H1 (cell line): Measurements from ENCODE around the gene BAIAP2. TPM values are rescaled to one million over a fixed set of nuclear protein-coding genes. Genes with fewer than 3 reads are reported as not detected.

Experiments
- CREB1 ChIP-seq: IDR thresholded peaks from 2 replicates; pipeline ENCODE4 v1.6.1; 2012; ENCODE audit warnings: inconsistent platforms
- EP300 ChIP-seq, 2 experiments: IDR thresholded peaks; 1 replicate in 1 of 2; 2 replicates in 1 of 2; pipeline ENCODE4 v1.6.1; 2011 to 2012; ENCODE audit warnings: low read depth in 2 of 2, low read length in 2 of 2, mild to moderate bottlenecking in 2 of 2, borderline replicate concordance in 1 of 2, inconsistent platforms in 1 of 2, moderate library complexity in 1 of 2
- POLR2AphosphoS5 ChIP-seq: IDR thresholded peaks from 2 replicates; pipeline ENCODE4 v1.6.1; 2011; ENCODE audit warnings: low read depth, low read length
- RXRA ChIP-seq: IDR thresholded peaks from 2 replicates; pipeline ENCODE4 v1.6.1; 2011; ENCODE audit warnings: low read depth, mild to moderate bottlenecking, low read length, moderate library complexity; ENCODE audit not compliant: insufficient read depth
- SAP30 ChIP-seq: fragments of 300-600 bp; sonication (generic); IDR thresholded peaks from 2 replicates; pipeline ENCODE4 v1.7.1; 2012; ENCODE audit warnings: low read length, moderate library complexity, mild to moderate bottlenecking, inconsistent platforms; ENCODE audit not compliant: insufficient read depth, insufficient replicate concordance
- polyA plus RNA-seq, 7 experiments: library from polyadenylated mRNA; depleted of rRNA in 3 of 7; stranded (reverse) in 5 of 7; unstranded in 2 of 7; fragments of >200 nt in 5 of 7; fragments of 200-250 nt in 2 of 7; gene quantifications; 1 replicate in 5 of 7; 2 replicates in 1 of 7; 4 replicates in 1 of 7; pipeline versions ENCODE4 v1.2.1 to v1.2.3, GENCODE V29; 2011 to 2013; ENCODE audit warnings: missing spikeins in 2 of 7, mixed read lengths in 2 of 7
- total RNA-seq: library from RNA; stranded (reverse); fragmentation: NEBNext Ultra II Directional; extraction: Animal tissue kit (Norgen Biotek cat#: 25700); gene quantifications from 2 replicates; pipeline ENCODE4 v1.2.1, GENCODE V29; 2021

BAIAP2 gene
- total and polyA plus RNA-seq, 2 of the 8 experiments (the other 6 are each of a cell fraction or from before 2014, with no cell fraction given): 10.0 to 22.8 TPM

DNA sequence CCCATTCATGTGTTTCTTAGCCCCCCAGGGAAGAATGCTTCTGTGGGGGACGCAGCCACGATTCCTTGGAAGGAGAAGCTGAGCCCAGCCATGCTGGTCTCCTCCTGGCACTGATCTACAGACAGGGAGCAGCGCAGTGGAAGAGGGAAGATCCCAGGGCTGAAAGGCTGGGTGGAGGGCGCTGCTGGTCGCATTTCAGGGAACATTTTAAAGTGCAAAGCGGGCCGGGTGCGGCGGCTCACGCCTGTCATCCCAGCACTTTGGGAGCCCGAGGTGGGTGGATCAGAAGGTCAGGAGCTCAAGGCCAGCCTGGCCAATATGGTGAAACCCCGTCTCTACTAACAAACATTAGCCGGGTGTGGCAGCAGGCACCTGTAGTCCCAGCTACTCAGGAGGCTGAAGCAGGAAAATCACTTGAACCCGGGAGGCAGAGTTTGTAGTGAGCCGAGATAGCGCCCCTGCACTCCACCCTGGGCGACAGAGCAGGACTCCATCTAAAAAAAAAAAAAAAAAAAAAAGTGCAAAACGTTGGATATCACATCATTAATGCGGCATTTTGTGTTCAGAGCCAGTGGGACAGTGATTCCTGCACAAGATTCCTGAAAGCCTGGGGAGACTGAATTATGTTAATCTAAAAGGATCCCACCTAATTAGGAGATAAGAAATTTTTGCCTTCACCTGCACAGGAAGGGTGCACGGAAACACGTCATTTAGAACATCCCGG is 43.9 kb upstream of the BAIAP2 start (continued):
- TF ChIP-seq POLR2AphosphoS5 (no peak), RXRA (no peak), EP300 (IDR thresholded peaks at IDR 0.05; ENCODE audit: borderline replicate concordance in 1 of 2, low read depth in 2 of 2, low read length in 2 of 2) (no peak), SAP30 (no peak), CREB1 (no peak)
